Liver (tissue), 9 donors: ENCODE measurements around the gene ARHGEF12. TPM values are rescaled to one million over a fixed set of nuclear protein-coding genes. Genes with fewer than 3 reads are reported as not detected.

Experiments used
- DNase-seq: peaks from one replicate; pipeline ENCODE4 v3.0.0-alpha.2; 2017; ENCODE audit warnings: low spot score
- H3K27ac ChIP-seq, 2 donors: one replicate each; pipeline ENCODE4 v1.7.0; 2013; ENCODE audit warnings: inconsistent platforms in 2 of 2, low read length in 2 of 2, control low read depth in 1 of 2, low read depth in 1 of 2, mild to moderate bottlenecking in 1 of 2
- H3K27me3 ChIP-seq, 4 donors: one replicate each; pipeline versions ENCODE4 v1.6.1 to v1.7.0; 2013; ENCODE audit warnings: low read length in 3 of 4, inconsistent platforms in 1 of 4, mild to moderate bottlenecking in 1 of 4, moderate library complexity in 1 of 4; ENCODE audit not compliant: control insufficient read depth in 4 of 4, insufficient read depth in 4 of 4
- H3K36me3 ChIP-seq, 4 donors: one replicate each; pipeline versions ENCODE4 v1.6.1 to v1.7.0; 2013; ENCODE audit warnings: low read length in 3 of 4, mild to moderate bottlenecking in 3 of 4, low read depth in 1 of 4, moderate library complexity in 1 of 4; ENCODE audit not compliant: control insufficient read depth in 4 of 4, insufficient read depth in 3 of 4
- H3K4me1 ChIP-seq, 4 donors: one replicate each; pipeline versions ENCODE4 v1.6.1 to v1.7.0; 2013; ENCODE audit warnings: low read length in 3 of 4, mild to moderate bottlenecking in 3 of 4, moderate library complexity in 1 of 4; ENCODE audit not compliant: control insufficient read depth in 4 of 4, insufficient read depth in 4 of 4
- H3K4me3 ChIP-seq, 3 donors: one replicate each; pipeline versions ENCODE4 v1.6.1 to v1.7.0; 2013; ENCODE audit warnings: low read length in 3 of 3, control low read depth in 1 of 3, low read depth in 1 of 3, mild to moderate bottlenecking in 1 of 3
- H3K9ac ChIP-seq, 2 donors: one replicate each; pipeline ENCODE4 v1.7.0; 2013; ENCODE audit warnings: low read length in 2 of 2, mild to moderate bottlenecking in 2 of 2, moderate library complexity in 2 of 2, control low read depth in 1 of 2, low read depth in 1 of 2
- H3K9me3 ChIP-seq, 4 donors: one replicate each; pipeline versions ENCODE4 v1.6.1 to v1.7.0; 2013; ENCODE audit warnings: low read length in 3 of 4; ENCODE audit not compliant: control insufficient read depth in 4 of 4
- ATF3 ChIP-seq: IDR thresholded peaks from 2 replicates; pipeline ENCODE4 v1.6.1; 2016; ENCODE audit warnings: antibody characterized with exemption
- CTCF ChIP-seq: fragments of 150-350 bp; IDR thresholded peaks from 2 replicates; pipeline ENCODE4 v1.5.1; 2017; ENCODE audit warnings: improper control_type of control experiment, low read depth, low read length; ENCODE audit not compliant: missing input control
- EGR1 ChIP-seq, 2 donors: IDR thresholded peaks; 2 replicates each; pipeline ENCODE4 v1.6.1; 2016 to 2018; ENCODE audit warnings: antibody characterized with exemption in 2 of 2, low read depth in 2 of 2
- FOXA1 ChIP-seq: IDR thresholded peaks from 2 replicates; pipeline ENCODE4 v1.6.1; 2016; ENCODE audit warnings: antibody characterized with exemption
- FOXA2 ChIP-seq: IDR thresholded peaks from 2 replicates; pipeline ENCODE4 v1.6.1; 2016; ENCODE audit warnings: antibody characterized with exemption
- GABPA ChIP-seq, 2 donors: IDR thresholded peaks in 1 of 2; conservative IDR thresholded peaks in 1 of 2; 2 replicates each; pipeline ENCODE4 v1.6.1; 2016; ENCODE audit warnings: antibody characterized with exemption in 2 of 2, mild to moderate bottlenecking in 1 of 2, moderate library complexity in 1 of 2
- HNF4A ChIP-seq, 2 donors: conservative IDR thresholded peaks; 2 replicates each; pipeline ENCODE4 v1.6.1; 2016; ENCODE audit warnings: antibody characterized with exemption in 2 of 2, mild to moderate bottlenecking in 2 of 2
- HNF4G ChIP-seq: IDR thresholded peaks from 2 replicates; pipeline ENCODE4 v1.6.1; 2016; ENCODE audit warnings: antibody characterized with exemption
- JUND ChIP-seq, 2 donors: IDR thresholded peaks; 2 replicates each; pipeline ENCODE4 v1.6.1; 2016; ENCODE audit warnings: antibody characterized with exemption in 2 of 2
- MAX ChIP-seq: IDR thresholded peaks from 2 replicates; pipeline ENCODE4 v1.6.1; 2016; ENCODE audit warnings: antibody characterized with exemption
- NR2F2 ChIP-seq: IDR thresholded peaks from 2 replicates; pipeline ENCODE4 v1.6.1; 2016; ENCODE audit warnings: antibody characterized with exemption
- RAD21 ChIP-seq, 2 donors: IDR thresholded peaks; 2 replicates each; pipeline ENCODE4 v1.6.1; 2016; ENCODE audit warnings: antibody characterized with exemption in 2 of 2, mild to moderate bottlenecking in 2 of 2
- REST ChIP-seq: IDR thresholded peaks from 2 replicates; pipeline ENCODE4 v1.6.1; 2016; ENCODE audit warnings: antibody characterized with exemption, mild to moderate bottlenecking
- RXRA ChIP-seq, 2 donors: IDR thresholded peaks; 2 replicates each; pipeline ENCODE4 v1.6.1; 2017 to 2018; ENCODE audit warnings: antibody characterized with exemption in 2 of 2, mild to moderate bottlenecking in 1 of 2
- SP1 ChIP-seq: IDR thresholded peaks from 2 replicates; pipeline ENCODE4 v1.6.1; 2018; ENCODE audit warnings: antibody characterized with exemption, mild to moderate bottlenecking
- TAF1 ChIP-seq: conservative IDR thresholded peaks from 2 replicates; pipeline ENCODE4 v1.6.1; 2016; ENCODE audit warnings: antibody characterized with exemption, mild to moderate bottlenecking
- YY1 ChIP-seq: IDR thresholded peaks from 2 replicates; pipeline ENCODE4 v1.6.1; 2016; ENCODE audit warnings: antibody characterized with exemption, mild to moderate bottlenecking
- ZBTB33 ChIP-seq: IDR thresholded peaks from 2 replicates; pipeline ENCODE4 v1.6.1; 2016; ENCODE audit warnings: antibody characterized with exemption
- WGBS: extraction: QIAGEN DNeasy Blood & Tissue Kit; methylation state at CpG from one replicate; pipeline ENCODE4 v1.1.7; 2013; 5-methylcytosine and 5-hydroxymethylcytosine counted together
- polyA plus RNA-seq, 2 donors: library from polyadenylated mRNA; stranded (reverse) in 1 of 2; unstranded in 1 of 2; fragments of 200-250 nt in 1 of 2; fragments of >200 nt in 1 of 2; fragmentation: Nextera tagmentation in 1 of 2; extraction: Ambion mirVana in 1 of 2; gene quantifications; one replicate each; pipeline versions ENCODE4 v1.2.1 to v1.2.3, GENCODE V29; 2013 to 2015
- total RNA-seq, 2 donors: library from RNA; depleted of rRNA; stranded (reverse); fragments of >200 nt; gene quantifications; one replicate each; pipeline ENCODE4 v1.2.3, GENCODE V29; 2014
- donor health status: healthy.
- donor health status: healthy.
- donor health status: healthy.
- donor health status: healthy.
- donor health status: healthy.

Gene ARHGEF12
- total and polyA plus RNA-seq, 4 donors = 28.0 to 169 (median 53.9) TPM

GRCh38 chr11:120334332-120334731 is 1.9 kb upstream of the ARHGEF12 start (continued):
- TF ChIP-seq REST = no peak

- H3K9me3 ChIP-seq = no peaks in the 10 kb centered on the region
- H3K27ac ChIP-seq = peak overlapping the region; percentile 92 to 94
- H3K9ac ChIP-seq = peak overlapping the region; percentile 75 to 97
- no peaks in the 10 kb centered on the region for H3K36me3 ChIP-seq
- peaks cover 0 to 8% (median 1%) of the 10 kb centered on the region in 4 donors for H3K4me1 ChIP-seq
- peak; percentile 64 for TF ChIP-seq MAX
- TF ChIP-seq HNF4G = no peak
- peak; percentile 82 to 85 for TF ChIP-seq RAD21 (IDR thresholded peaks at IDR 0.05)
- no peak for TF ChIP-seq EGR1 (IDR thresholded peaks at IDR 0.05; ENCODE audit: low read depth in 2 of 2)
- peak; percentile 74 to 86 for TF ChIP-seq RXRA (IDR thresholded peaks at IDR 0.05)
- peak; percentile 23 to 54 for TF ChIP-seq HNF4A (conservative IDR thresholded peaks at IDR 0.05)
- peak; percentile 93 for TF ChIP-seq YY1
- peak in 1 of 2 donors; percentile 44 for TF ChIP-seq GABPA (IDR thresholded peaks at IDR 0.05 in 1 of 2, conservative IDR thresholded peaks at IDR 0.05 in 1 of 2)
- peak; percentile 88 to 90 for TF ChIP-seq JUND (IDR thresholded peaks at IDR 0.05)
- peak; percentile 19 for TF ChIP-seq ZBTB33
- TF ChIP-seq TAF1 = no peak
- TF ChIP-seq FOXA2 = peak; percentile 58
- TF ChIP-seq NR2F2 = no peak
- TF ChIP-seq SP1 = peak; percentile 32
- TF ChIP-seq ATF3 = peak; percentile 47
- TF ChIP-seq REST = peak; percentile 34
- no peak for TF ChIP-seq FOXA1
- peak; percentile 76 for TF ChIP-seq CTCF
- WGBS = under 1% methylated on average over 8 of the region's 8 CpGs
- H3K4me3 ChIP-seq = peak overlapping the region in 2 of 3 donors; percentile 39 to 99
- no peaks in the 10 kb centered on the region for H3K27me3 ChIP-seq
- DNase-seq = peak; percentile 71
Measured at GRCh38 chr11:120334894-120335462, 1.2 kb upstream of the ARHGEF12 start.
